Bone marrow (tissue), 2 donors: ENCODE data around the gene LGALS3.

Experiments
- DNase-seq, 2 donors: peaks; one replicate each; lab custom pipeline; 2025; lab: John Stamatoyannopoulos, UW

Gene LGALS3

GRCh38 chr14:55114720-55115119 lies 14.3 kb upstream of the LGALS3 start:
- DNase-seq: no peak

- DNase-seq: no peak
Measured at GRCh38 chr14:55115460-55115859, 13.6 kb upstream of the LGALS3 start.

GRCh38 chr14:55115861-55116245 lies 13.2 kb upstream of the LGALS3 start:
- no peak for DNase-seq

- no peak for DNase-seq
Measured at GRCh38 chr14:55116246-55117030, 12.6 kb upstream of the LGALS3 start.

- peak in 1 of 2 donors; percentile 18 for DNase-seq
Measured at GRCh38 chr14:55117803-55118441, 11.1 kb upstream of the LGALS3 start.

GRCh38 chr14:55118761-55119160 lies 10.3 kb upstream of the LGALS3 start:
- no peak for DNase-seq

- DNase-seq: no peak
Measured at GRCh38 chr14:55120571-55121495, 8.2 kb upstream of the LGALS3 start.

GRCh38 chr14:55121628-55122439 lies 7.2 kb upstream of the LGALS3 start:
- DNase-seq: no peak

GRCh38 chr14:55122440-55122986 lies 6.5 kb upstream of the LGALS3 start:
- no peak for DNase-seq

- no peak for DNase-seq
Measured at GRCh38 chr14:55123101-55123500, 6.0 kb upstream of the LGALS3 start.

GRCh38 chr14:55123852-55124639 lies 5.0 kb upstream of the LGALS3 start:
- DNase-seq: no peak

- no peak for DNase-seq
Measured at GRCh38 chr14:55124774-55125386, 4.2 kb upstream of the LGALS3 start.

- DNase-seq: no peak
Measured at GRCh38 chr14:55125403-55125802, 3.6 kb upstream of the LGALS3 start.

GRCh38 chr14:55126034-55126433 lies 3.0 kb upstream of the LGALS3 start:
- DNase-seq: no peak

GRCh38 chr14:55126932-55127459 lies 2.1 kb upstream of the LGALS3 start:
- no peak for DNase-seq

- DNase-seq: no peak
Measured at GRCh38 chr14:55127460-55127951, 1.5 kb upstream of the LGALS3 start.

GRCh38 chr14:55128386-55129085 lies 516 bp upstream of the LGALS3 start:
- DNase-seq: no peak

GRCh38 chr14:55129428-55130195 lies 560 bp downstream of the LGALS3 start:
- peak in 1 of 2 donors; percentile 77 for DNase-seq
